ENCODE data around the gene TLCD3B.

- TF ChIP-seq CTCF (IDR thresholded peaks at IDR 0.05) (no peak), POLR2A (IDR thresholded peaks at IDR 0.05) (no peak), EP300 (IDR thresholded peaks at IDR 0.05) (no peak)
These were observed 35.9 kb upstream of the TLCD3B start for GRCh38 chr16:30066761-30067583.
